ENCODE measurements around the gene SNED1.

GRCh38 chr2:240997856-240998705 lies at the start of gene SNED1:
- TF ChIP-seq CTCF (IDR thresholded peaks at IDR 0.05) = no peak
- TF ChIP-seq EZH2phosphoT487 (IDR thresholded peaks at IDR 0.05) = no peak
